Nephron (organoid): ENCODE measurements around the gene TADA3.

Source experiments
- H3K27ac Mint-ChIP-seq, 3 experiments: 2 replicates each; pipeline ENCODE4 v1.8.0; 2020; ENCODE audit warnings: mixed read lengths in 3 of 3, mild to moderate bottlenecking in 2 of 3, moderate library complexity in 1 of 3
- H3K27me3 Mint-ChIP-seq: 2 replicates; pipeline ENCODE4 v1.8.0; 2021; ENCODE audit warnings: low read depth, mild to moderate bottlenecking, moderate library complexity, mixed read lengths
- H3K36me3 Mint-ChIP-seq: 2 replicates; pipeline ENCODE4 v1.8.0; 2020; ENCODE audit warnings: low read depth, mixed read lengths
- H3K4me1 Mint-ChIP-seq: 2 replicates; pipeline ENCODE4 v1.8.0; 2020; ENCODE audit warnings: mixed read lengths
- H3K4me3 Mint-ChIP-seq, 3 experiments: 2 replicates each; pipeline ENCODE4 v1.8.0; 2020; ENCODE audit warnings: mild to moderate bottlenecking in 3 of 3, mixed read lengths in 3 of 3, moderate library complexity in 2 of 3
- H3K9me3 Mint-ChIP-seq: 2 replicates; pipeline ENCODE4 v1.8.0; 2020; ENCODE audit warnings: mixed read lengths
- TF ChIP-seq, protein P1 (sequence below), 3 experiments: fragments of 200-600 bp; sonication (generic); IDR thresholded peaks; one replicate each; pipeline ENCODE4 v1.5.0; 2021; ENCODE audit warnings: antibody characterized with exemption in 3 of 3; ENCODE audit not compliant: unreplicated experiment in 3 of 3

Gene TADA3

GRCh38 chr3:9807981-9808344 lies 15.7 kb upstream of the TADA3 start:
- Mint-ChIP-seq H3K27ac (peak overlapping the region; percentile 55 to 92 (median 62)), H3K27me3 (no peaks in the 10 kb centered on the region), H3K4me3 (peak overlapping the region; percentile 47 to 63 (median 53)), H3K9me3 (no peaks in the 10 kb centered on the region), H3K36me3 (peaks cover 26% of the 10 kb centered on the region), H3K4me1 (peaks cover 21% of the 10 kb centered on the region)
- TF ChIP-seq, protein P1, sequence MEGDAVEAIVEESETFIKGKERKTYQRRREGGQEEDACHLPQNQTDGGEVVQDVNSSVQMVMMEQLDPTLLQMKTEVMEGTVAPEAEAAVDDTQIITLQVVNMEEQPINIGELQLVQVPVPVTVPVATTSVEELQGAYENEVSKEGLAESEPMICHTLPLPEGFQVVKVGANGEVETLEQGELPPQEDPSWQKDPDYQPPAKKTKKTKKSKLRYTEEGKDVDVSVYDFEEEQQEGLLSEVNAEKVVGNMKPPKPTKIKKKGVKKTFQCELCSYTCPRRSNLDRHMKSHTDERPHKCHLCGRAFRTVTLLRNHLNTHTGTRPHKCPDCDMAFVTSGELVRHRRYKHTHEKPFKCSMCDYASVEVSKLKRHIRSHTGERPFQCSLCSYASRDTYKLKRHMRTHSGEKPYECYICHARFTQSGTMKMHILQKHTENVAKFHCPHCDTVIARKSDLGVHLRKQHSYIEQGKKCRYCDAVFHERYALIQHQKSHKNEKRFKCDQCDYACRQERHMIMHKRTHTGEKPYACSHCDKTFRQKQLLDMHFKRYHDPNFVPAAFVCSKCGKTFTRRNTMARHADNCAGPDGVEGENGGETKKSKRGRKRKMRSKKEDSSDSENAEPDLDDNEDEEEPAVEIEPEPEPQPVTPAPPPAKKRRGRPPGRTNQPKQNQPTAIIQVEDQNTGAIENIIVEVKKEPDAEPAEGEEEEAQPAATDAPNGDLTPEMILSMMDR (IDR thresholded peaks at IDR 0.05; ENCODE audit: unreplicated experiment in 3 of 3), result no peak

DNA sequence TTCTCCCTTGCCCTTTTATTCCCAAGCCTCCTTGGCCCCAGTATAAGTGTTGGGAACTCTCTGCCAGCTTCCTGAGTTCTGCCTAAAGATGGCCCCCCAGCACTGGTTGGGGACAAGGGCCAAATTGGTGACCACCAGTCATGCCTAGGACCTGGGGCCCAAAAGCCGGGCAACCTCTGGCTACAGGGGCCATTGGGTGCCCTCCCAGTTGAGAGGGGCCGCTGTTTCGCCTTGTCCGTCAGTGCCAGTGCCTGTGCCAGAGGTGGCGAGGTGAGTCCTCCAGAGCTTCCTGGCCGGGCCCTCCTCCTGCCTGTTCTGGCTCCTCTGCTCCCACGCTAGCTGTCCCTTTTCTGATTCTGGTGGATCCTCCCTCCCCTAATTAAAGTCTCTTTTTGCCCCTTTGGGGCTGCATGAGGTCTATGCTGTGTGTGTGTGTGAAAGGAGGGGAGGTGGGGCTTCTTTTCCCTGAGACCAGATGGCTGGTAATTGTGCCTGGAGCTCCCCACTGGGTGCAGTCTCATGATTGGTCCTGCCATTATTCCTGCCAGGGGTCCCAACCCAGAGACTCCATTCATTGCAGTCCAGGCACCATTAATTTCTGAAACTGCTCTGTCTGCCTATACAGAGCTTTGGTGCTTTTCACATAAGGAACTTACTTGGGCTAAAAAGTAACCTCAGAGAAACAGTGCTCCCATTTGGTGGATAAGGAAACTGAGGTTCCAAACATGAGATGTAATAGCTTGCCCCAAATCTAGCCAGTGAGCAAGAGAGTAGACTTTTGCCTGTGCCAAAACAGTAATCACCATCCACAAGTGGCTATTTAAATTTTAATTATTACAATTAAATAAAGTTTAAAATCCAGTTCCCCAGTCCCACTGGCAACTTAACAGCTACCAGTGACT lies 14.7 kb upstream of the TADA3 start:
- H3K4me3 Mint-ChIP-seq, result no peak overlapping the region
- H3K4me1 Mint-ChIP-seq, result peaks cover 21% of the 10 kb centered on the region
- no peaks in the 10 kb centered on the region for H3K9me3 Mint-ChIP-seq
- H3K36me3 Mint-ChIP-seq, result peaks cover 30% of the 10 kb centered on the region
- no peaks in the 10 kb centered on the region for H3K27me3 Mint-ChIP-seq
- H3K27ac Mint-ChIP-seq, result peak overlapping the region in 2 of 3 experiments; percentile 55 to 92
- TF ChIP-seq, protein P1 (IDR thresholded peaks at IDR 0.05; ENCODE audit: unreplicated experiment in 3 of 3), result no peak

DNA sequence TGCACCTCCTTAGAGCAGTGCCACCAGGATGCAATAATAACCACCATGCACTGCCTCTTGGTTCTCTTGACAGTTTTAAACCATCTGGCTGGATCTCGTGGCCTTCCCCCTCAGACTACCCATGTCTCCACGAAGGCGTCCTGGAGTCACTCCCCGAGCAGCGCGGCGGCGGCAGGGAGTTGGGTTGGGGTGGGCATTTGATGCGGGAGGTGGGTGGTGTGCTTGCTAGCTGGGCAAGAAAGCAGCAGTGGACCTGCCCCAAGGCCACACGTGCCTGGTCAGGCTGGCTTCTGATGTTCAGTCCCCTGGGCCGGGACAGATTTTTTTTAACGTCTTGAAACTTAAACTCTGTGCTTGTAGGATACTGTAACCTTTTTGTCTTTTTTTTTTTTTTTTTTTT lies 13.9 kb upstream of the TADA3 start:
- Mint-ChIP-seq H3K27me3 (no peaks in the 10 kb centered on the region), H3K9me3 (no peaks in the 10 kb centered on the region), H3K27ac (no peak overlapping the region), H3K36me3 (peaks cover 36% of the 10 kb centered on the region), H3K4me3 (no peak overlapping the region), H3K4me1 (peaks cover 14% of the 10 kb centered on the region)
- TF ChIP-seq, protein P1 (IDR thresholded peaks at IDR 0.05; ENCODE audit: unreplicated experiment in 3 of 3), result no peak

- H3K4me1 Mint-ChIP-seq, result peaks cover 6% of the 10 kb centered on the region
- no peak overlapping the region for H3K27ac Mint-ChIP-seq
- H3K9me3 Mint-ChIP-seq, result no peaks in the 10 kb centered on the region
- no peak overlapping the region for H3K4me3 Mint-ChIP-seq
- no peaks in the 10 kb centered on the region for H3K27me3 Mint-ChIP-seq
- H3K36me3 Mint-ChIP-seq, result peaks cover 45% of the 10 kb centered on the region
- TF ChIP-seq, protein P1 (IDR thresholded peaks at IDR 0.05; ENCODE audit: unreplicated experiment in 3 of 3), result no peak
Observed at GRCh38 chr3:9804996-9805395, 12.7 kb upstream of the TADA3 start.

DNA sequence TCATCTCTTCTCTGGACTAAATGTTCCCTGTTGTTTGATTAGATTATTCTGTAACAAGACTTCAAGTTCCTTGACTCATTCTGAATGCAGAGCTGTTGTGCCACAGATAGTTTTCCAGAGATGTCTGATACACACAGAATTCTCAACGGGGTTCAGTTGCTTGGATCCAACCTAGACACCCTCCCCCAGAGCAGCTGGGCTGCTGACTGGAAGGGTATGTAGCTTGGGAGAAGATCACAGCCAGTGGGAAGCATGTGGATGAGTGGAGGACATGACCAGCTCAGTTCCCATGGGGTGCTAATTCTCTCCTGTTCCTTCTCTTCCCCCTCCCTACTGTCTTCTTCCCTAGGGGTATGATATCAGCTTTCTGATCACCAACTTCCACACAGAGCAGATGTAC lies 11.2 kb upstream of the TADA3 start:
- H3K27ac Mint-ChIP-seq, result no peak overlapping the region
- H3K36me3 Mint-ChIP-seq, result peaks cover 55% of the 10 kb centered on the region
- H3K4me3 Mint-ChIP-seq, result no peak overlapping the region
- no peaks in the 10 kb centered on the region for H3K9me3 Mint-ChIP-seq
- H3K4me1 Mint-ChIP-seq, result no peaks in the 10 kb centered on the region
- TF ChIP-seq, protein P1 (IDR thresholded peaks at IDR 0.05; ENCODE audit: unreplicated experiment in 3 of 3), result no peak
- H3K27me3 Mint-ChIP-seq, result no peaks in the 10 kb centered on the region

GRCh38 chr3:9800529-9800928 lies 8.3 kb upstream of the TADA3 start:
- Mint-ChIP-seq H3K4me1 (peaks cover under 1% of the 10 kb centered on the region), H3K9me3 (no peaks in the 10 kb centered on the region), H3K4me3 (no peak overlapping the region), H3K36me3 (peaks cover 68% of the 10 kb centered on the region), H3K27me3 (no peaks in the 10 kb centered on the region), H3K27ac (no peak overlapping the region)
- TF ChIP-seq, protein P1 (IDR thresholded peaks at IDR 0.05; ENCODE audit: unreplicated experiment in 3 of 3), result peak; percentile 8 to 24 (median 14)
